Measurements from ENCODE around the gene SETD5.
A peak's percentile ranks its signal among the peaks of the same experiment; 100 is the strongest.

The SETD5 gene

DNA sequence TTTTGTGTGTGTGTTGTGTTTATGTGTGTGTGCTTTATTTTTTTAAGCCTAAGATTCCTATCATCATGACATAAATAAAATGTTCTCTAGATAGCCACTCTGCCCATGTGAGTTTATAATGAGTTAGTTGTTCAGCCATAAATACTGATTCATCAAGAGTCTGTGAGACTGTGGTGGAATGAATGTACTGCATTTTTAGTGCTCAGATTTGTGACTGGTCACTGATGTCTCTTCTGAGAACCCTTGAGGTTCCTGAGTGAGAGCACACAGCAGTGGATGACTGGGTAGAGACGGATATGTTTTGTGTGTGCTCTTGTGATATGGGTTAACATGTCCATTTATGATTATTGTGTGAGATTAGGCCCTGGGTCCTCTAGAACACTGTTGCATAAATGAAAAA is 51.2 kb downstream of the SETD5 start:
- TF ChIP-seq, protein P1, sequence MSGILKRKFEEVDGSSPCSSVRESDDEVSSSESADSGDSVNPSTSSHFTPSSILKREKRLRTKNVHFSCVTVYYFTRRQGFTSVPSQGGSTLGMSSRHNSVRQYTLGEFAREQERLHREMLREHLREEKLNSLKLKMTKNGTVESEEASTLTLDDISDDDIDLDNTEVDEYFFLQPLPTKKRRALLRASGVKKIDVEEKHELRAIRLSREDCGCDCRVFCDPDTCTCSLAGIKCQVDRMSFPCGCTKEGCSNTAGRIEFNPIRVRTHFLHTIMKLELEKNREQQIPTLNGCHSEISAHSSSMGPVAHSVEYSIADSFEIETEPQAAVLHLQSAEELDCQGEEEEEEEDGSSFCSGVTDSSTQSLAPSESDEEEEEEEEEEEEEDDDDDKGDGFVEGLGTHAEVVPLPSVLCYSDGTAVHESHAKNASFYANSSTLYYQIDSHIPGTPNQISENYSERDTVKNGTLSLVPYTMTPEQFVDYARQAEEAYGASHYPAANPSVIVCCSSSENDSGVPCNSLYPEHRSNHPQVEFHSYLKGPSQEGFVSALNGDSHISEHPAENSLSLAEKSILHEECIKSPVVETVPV (CRISPR knock-in tag; IDR thresholded peaks at IDR 0.05) = no peak
- TF ChIP-seq GLIS3 (CRISPR knock-in tag; IDR thresholded peaks at IDR 0.05) (no peak), ESRRG (CRISPR knock-in tag; IDR thresholded peaks at IDR 0.05) (no peak), OSR1 (CRISPR knock-in tag; IDR thresholded peaks at IDR 0.05) (no peak), ARNTL (CRISPR knock-in tag; IDR thresholded peaks at IDR 0.05; ENCODE audit: borderline replicate concordance, low read depth) (no peak), TCF4 (CRISPR knock-in tag; IDR thresholded peaks at IDR 0.05; ENCODE audit: borderline replicate concordance) (no peak), ZNF565 (CRISPR knock-in tag; conservative IDR thresholded peaks at IDR 0.05; ENCODE audit: low read depth) (no peak), CSDC2 (CRISPR knock-in tag; IDR thresholded peaks at IDR 0.05) (no peak)
- TF ChIP-seq, protein P2, sequence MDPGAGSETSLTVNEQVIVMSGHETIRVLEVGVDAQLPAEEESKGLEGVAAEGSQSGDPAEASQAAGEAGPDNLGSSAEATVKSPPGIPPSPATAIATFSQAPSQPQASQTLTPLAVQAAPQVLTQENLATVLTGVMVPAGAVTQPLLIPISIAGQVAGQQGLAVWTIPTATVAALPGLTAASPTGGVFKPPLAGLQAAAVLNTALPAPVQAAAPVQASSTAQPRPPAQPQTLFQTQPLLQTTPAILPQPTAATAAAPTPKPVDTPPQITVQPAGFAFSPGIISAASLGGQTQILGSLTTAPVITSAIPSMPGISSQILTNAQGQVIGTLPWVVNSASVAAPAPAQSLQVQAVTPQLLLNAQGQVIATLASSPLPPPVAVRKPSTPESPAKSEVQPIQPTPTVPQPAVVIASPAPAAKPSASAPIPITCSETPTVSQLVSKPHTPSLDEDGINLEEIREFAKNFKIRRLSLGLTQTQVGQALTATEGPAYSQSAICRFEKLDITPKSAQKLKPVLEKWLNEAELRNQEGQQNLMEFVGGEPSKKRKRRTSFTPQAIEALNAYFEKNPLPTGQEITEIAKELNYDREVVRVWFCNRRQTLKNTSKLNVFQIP (CRISPR knock-in tag; IDR thresholded peaks at IDR 0.05; ENCODE audit: borderline replicate concordance, low read depth) = no peak
- TF ChIP-seq, protein P3, sequence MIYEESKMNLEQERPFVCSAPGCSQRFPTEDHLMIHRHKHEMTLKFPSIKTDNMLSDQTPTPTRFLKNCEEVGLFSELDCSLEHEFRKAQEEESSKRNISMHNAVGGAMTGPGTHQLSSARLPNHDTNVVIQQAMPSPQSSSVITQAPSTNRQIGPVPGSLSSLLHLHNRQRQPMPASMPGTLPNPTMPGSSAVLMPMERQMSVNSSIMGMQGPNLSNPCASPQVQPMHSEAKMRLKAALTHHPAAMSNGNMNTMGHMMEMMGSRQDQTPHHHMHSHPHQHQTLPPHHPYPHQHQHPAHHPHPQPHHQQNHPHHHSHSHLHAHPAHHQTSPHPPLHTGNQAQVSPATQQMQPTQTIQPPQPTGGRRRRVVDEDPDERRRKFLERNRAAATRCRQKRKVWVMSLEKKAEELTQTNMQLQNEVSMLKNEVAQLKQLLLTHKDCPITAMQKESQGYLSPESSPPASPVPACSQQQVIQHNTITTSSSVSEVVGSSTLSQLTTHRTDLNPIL (CRISPR knock-in tag; IDR thresholded peaks at IDR 0.05; ENCODE audit: low read depth) = no peak
- 0 out of 3 replicates have a peak, but pooled peaks have one; percentile 25 for ATAC-seq

DNA sequence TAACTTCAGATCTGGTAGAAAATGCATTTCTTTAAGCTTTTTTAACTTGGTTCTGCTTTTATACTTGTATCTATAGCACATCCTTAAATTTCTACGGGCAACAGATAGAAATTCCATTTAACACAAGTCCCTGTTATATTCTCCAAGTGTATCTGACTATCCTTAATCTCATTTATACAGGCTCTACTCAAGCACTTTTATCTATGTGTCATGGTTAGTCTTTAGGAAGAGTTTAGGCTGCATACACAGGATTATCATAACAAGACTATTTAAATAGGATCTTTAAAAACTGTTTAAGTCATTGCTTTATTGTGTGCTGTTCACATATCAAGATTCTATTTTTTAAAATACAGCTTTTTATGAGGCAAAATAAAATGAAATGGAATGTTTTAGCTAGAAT is 52.7 kb downstream of the SETD5 start:
- TF ChIP-seq TCF4 (CRISPR knock-in tag; IDR thresholded peaks at IDR 0.05; ENCODE audit: borderline replicate concordance) (no peak), RARB (CRISPR knock-in tag; IDR thresholded peaks at IDR 0.05) (no peak), ZC3H10 (CRISPR knock-in tag; IDR thresholded peaks at IDR 0.05) (no peak), OSR1 (CRISPR knock-in tag; IDR thresholded peaks at IDR 0.05) (no peak), ESRRG (CRISPR knock-in tag; IDR thresholded peaks at IDR 0.05) (no peak), ZFP30 (CRISPR knock-in tag; IDR thresholded peaks at IDR 0.05) (no peak), TOX (CRISPR knock-in tag; IDR thresholded peaks at IDR 0.05; ENCODE audit: borderline replicate concordance) (no peak), ARNTL (CRISPR knock-in tag; IDR thresholded peaks at IDR 0.05; ENCODE audit: borderline replicate concordance, low read depth) (no peak), SNAI2 (CRISPR knock-in tag; IDR thresholded peaks at IDR 0.05) (no peak), ZNF8 (CRISPR knock-in tag; IDR thresholded peaks at IDR 0.05) (no peak), ISL1 (CRISPR knock-in tag; IDR thresholded peaks at IDR 0.05) (no peak), CSDC2 (CRISPR knock-in tag; IDR thresholded peaks at IDR 0.05) (no peak), ZNF565 (CRISPR knock-in tag; conservative IDR thresholded peaks at IDR 0.05; ENCODE audit: low read depth) (no peak), ZFP3 (CRISPR knock-in tag; IDR thresholded peaks at IDR 0.05) (no peak), BACH2 (CRISPR knock-in tag; IDR thresholded peaks at IDR 0.05; ENCODE audit: borderline replicate concordance) (no peak), PPARA (CRISPR knock-in tag; IDR thresholded peaks at IDR 0.05; ENCODE audit: borderline replicate concordance) (no peak)
- TF ChIP-seq, protein P4, sequence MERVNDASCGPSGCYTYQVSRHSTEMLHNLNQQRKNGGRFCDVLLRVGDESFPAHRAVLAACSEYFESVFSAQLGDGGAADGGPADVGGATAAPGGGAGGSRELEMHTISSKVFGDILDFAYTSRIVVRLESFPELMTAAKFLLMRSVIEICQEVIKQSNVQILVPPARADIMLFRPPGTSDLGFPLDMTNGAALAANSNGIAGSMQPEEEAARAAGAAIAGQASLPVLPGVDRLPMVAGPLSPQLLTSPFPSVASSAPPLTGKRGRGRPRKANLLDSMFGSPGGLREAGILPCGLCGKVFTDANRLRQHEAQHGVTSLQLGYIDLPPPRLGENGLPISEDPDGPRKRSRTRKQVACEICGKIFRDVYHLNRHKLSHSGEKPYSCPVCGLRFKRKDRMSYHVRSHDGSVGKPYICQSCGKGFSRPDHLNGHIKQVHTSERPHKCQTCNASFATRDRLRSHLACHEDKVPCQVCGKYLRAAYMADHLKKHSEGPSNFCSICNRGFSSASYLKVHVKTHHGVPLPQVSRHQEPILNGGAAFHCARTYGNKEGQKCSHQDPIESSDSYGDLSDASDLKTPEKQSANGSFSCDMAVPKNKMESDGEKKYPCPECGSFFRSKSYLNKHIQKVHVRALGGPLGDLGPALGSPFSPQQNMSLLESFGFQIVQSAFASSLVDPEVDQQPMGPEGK (CRISPR knock-in tag; IDR thresholded peaks at IDR 0.05; ENCODE audit: borderline replicate concordance) = no peak
- TF ChIP-seq, protein P2 (CRISPR knock-in tag; IDR thresholded peaks at IDR 0.05; ENCODE audit: borderline replicate concordance, low read depth) = no peak
- TF ChIP-seq, protein P1 (CRISPR knock-in tag; IDR thresholded peaks at IDR 0.05) = no peak
- TF ChIP-seq, protein P5, sequence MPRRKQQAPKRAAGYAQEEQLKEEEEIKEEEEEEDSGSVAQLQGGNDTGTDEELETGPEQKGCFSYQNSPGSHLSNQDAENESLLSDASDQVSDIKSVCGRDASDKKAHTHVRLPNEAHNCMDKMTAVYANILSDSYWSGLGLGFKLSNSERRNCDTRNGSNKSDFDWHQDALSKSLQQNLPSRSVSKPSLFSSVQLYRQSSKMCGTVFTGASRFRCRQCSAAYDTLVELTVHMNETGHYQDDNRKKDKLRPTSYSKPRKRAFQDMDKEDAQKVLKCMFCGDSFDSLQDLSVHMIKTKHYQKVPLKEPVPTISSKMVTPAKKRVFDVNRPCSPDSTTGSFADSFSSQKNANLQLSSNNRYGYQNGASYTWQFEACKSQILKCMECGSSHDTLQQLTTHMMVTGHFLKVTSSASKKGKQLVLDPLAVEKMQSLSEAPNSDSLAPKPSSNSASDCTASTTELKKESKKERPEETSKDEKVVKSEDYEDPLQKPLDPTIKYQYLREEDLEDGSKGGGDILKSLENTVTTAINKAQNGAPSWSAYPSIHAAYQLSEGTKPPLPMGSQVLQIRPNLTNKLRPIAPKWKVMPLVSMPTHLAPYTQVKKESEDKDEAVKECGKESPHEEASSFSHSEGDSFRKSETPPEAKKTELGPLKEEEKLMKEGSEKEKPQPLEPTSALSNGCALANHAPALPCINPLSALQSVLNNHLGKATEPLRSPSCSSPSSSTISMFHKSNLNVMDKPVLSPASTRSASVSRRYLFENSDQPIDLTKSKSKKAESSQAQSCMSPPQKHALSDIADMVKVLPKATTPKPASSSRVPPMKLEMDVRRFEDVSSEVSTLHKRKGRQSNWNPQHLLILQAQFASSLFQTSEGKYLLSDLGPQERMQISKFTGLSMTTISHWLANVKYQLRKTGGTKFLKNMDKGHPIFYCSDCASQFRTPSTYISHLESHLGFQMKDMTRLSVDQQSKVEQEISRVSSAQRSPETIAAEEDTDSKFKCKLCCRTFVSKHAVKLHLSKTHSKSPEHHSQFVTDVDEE (CRISPR knock-in tag; IDR thresholded peaks at IDR 0.05) = no peak
- ATAC-seq = no peak
